H1 (cell line): Measurements from ENCODE around the gene ARHGEF11. TPM values are rescaled to one million over a fixed set of nuclear protein-coding genes. Genes with fewer than 3 reads are reported as not detected.

Experiments
- BRCA1 ChIP-seq: IDR thresholded peaks from 2 replicates; pipeline ENCODE4 v1.6.1; 2012; ENCODE audit warnings: low read depth, low read length, improper control_type of control experiment
- CHD1 ChIP-seq: IDR thresholded peaks from 2 replicates; pipeline ENCODE4 v1.6.1; 2012; ENCODE audit warnings: low read depth, low read length, improper control_type of control experiment
- SAP30 ChIP-seq: fragments of 300-600 bp; sonication (generic); IDR thresholded peaks from 2 replicates; pipeline ENCODE4 v1.7.1; 2012; ENCODE audit warnings: low read length, moderate library complexity, mild to moderate bottlenecking, inconsistent platforms; ENCODE audit not compliant: insufficient read depth, insufficient replicate concordance
- polyA plus RNA-seq, 7 experiments: library from polyadenylated mRNA; depleted of rRNA in 3 of 7; stranded (reverse) in 5 of 7; unstranded in 2 of 7; fragments of >200 nt in 5 of 7; fragments of 200-250 nt in 2 of 7; gene quantifications; 1 replicate in 5 of 7; 2 replicates in 1 of 7; 4 replicates in 1 of 7; pipeline versions ENCODE4 v1.2.1 to v1.2.3, GENCODE V29; 2011 to 2013; ENCODE audit warnings: missing spikeins in 2 of 7, mixed read lengths in 2 of 7
- total RNA-seq: library from RNA; stranded (reverse); fragmentation: NEBNext Ultra II Directional; extraction: Animal tissue kit (Norgen Biotek cat#: 25700); gene quantifications from 2 replicates; pipeline ENCODE4 v1.2.1, GENCODE V29; 2021
- TF ChIP-seq, protein P1 (sequence below): IDR thresholded peaks from 2 replicates; pipeline ENCODE4 v1.6.1; 2011; ENCODE audit warnings: low read depth, mild to moderate bottlenecking, low read length; ENCODE audit not compliant: insufficient read depth

The ARHGEF11 gene
- total and polyA plus RNA-seq, 2 of the 8 experiments (the other 6 are each of a cell fraction or from before 2014, with no cell fraction given) = 19.9 to 33.1 TPM

DNA sequence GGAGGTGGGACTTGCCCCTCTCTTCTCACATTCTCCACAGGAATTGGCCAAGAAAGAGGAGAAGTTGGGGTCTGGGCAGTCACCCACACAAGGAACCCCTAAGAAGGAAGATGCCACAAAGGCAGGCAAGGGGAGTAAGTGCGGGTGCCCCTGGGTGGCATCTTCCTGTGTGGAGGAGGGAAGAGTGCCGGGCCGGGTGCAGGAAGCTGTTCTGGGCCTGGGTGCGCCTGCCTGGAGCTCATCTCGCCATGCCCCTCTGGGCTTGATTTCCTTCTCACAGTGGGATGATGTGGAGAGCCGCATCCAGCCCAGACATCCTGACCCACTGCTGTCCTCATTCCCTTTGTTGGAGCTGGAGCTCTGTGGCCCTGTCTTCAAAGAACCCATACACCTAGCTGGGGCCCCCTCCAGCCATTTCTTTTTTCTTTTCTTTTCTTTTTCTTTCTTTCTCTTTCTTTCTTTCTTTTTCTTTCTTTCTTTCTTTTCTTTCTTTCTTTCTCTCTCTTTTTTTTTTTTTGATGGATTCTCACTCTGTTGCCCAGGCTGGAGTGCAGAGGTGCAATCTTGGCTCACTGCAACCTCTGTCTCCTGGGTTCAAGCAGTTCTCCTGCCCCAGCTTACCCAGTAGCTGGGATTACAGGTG lies 115.8 kb downstream of the ARHGEF11 start (continued):
- TF ChIP-seq SAP30 (no peak), CHD1 (no peak), BRCA1 (no peak)
- TF ChIP-seq, protein P1, sequence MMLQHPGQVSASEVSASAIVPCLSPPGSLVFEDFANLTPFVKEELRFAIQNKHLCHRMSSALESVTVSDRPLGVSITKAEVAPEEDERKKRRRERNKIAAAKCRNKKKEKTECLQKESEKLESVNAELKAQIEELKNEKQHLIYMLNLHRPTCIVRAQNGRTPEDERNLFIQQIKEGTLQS = no peak
